Spleen (tissue), 7 donors: ENCODE data around the gene OPRD1.

Experiments used
- CTCF ChIP-seq, 11 experiments: fragments of 200-600 bp in 7 of 11; fragments of 450-650 bp in 4 of 11; sonication (generic) in 4 of 11; IDR thresholded peaks in 8 of 11; conservative IDR thresholded peaks in 3 of 11; 1 replicate in 7 of 11; 2 replicates in 4 of 11; pipeline versions ENCODE4 v1.4.0 to v1.8.0; 2016 to 2021; ENCODE audit warnings: antibody characterized with exemption in 11 of 11, inconsistent platforms in 4 of 11, mild to moderate bottlenecking in 1 of 11
- POLR2A ChIP-seq, 3 donors: fragments of 450-650 bp; IDR thresholded peaks; one replicate each; pipeline ENCODE4 v1.5.1; 2017; ENCODE audit warnings: antibody characterized with exemption in 3 of 3, mild to moderate bottlenecking in 1 of 3
- POLR2AphosphoS5 ChIP-seq, 3 donors: sonication (generic); formaldehyde crosslinking; IDR thresholded peaks; one replicate each; pipeline ENCODE4 v1.5.1; 2017; ENCODE audit warnings: antibody characterized with exemption in 3 of 3
- donor health status: DM: no; HTN: no; CAD: no; lungs with moderate emphysema.
- donor health status: DM: no; HTN: no; CAD: no.
- donor health status: DM: no; HTN: no; CAD: no.

- TF ChIP-seq POLR2A (IDR thresholded peaks at IDR 0.05) = no peak
- TF ChIP-seq CTCF (IDR thresholded peaks at IDR 0.05 in 8 of 11, conservative IDR thresholded peaks at IDR 0.05 in 3 of 11) = no peak
- no peak for TF ChIP-seq POLR2AphosphoS5 (IDR thresholded peaks at IDR 0.05)
These were observed 24.5 kb downstream of the OPRD1 start for GRCh38 chr1:28836421-28836956.
